Keratinocyte (primary cell): Measurements from ENCODE around the gene CD2AP. TPM values are rescaled to one million over a fixed set of nuclear protein-coding genes. Genes with fewer than 3 reads are reported as not detected.

ENCODE experiments used
- DNase-seq: peaks from one replicate; pipeline ENCODE4 v3.0.0-alpha.2; 2011; ENCODE audit warnings: low read depth, missing footprints, low spot score
- FAIRE-seq: peaks from 2 replicates; lab custom pipeline; 2011; peaks lifted over from hg19 to GRCh38; lab: Jason Lieb, UNC
- H2AFZ ChIP-seq: 2 replicates; pipeline ENCODE4 v1.6.0; 2012; ENCODE audit warnings: low read length, control low read depth, inconsistent platforms; ENCODE audit not compliant: control insufficient read depth
- H3K27ac ChIP-seq: 2 replicates; pipeline ENCODE4 v1.5.1; 2011; ENCODE audit warnings: low read length; ENCODE audit not compliant: control insufficient read depth, insufficient read depth
- H3K27me3 ChIP-seq: 3 replicates; pipeline ENCODE4 v1.6.0; 2011; ENCODE audit warnings: low read length; ENCODE audit not compliant: control insufficient read depth, insufficient read depth; ENCODE audit errors: extremely low read depth
- H3K36me3 ChIP-seq, 2 experiments: 2 replicates in 1 of 2; 3 replicates in 1 of 2; pipeline ENCODE4 v1.5.1; 2011; ENCODE audit warnings: low read length in 2 of 2, mild to moderate bottlenecking in 1 of 2; ENCODE audit not compliant: control insufficient read depth in 2 of 2, insufficient read depth in 2 of 2; ENCODE audit errors: extremely low read depth in 1 of 2
- H3K4me1 ChIP-seq: 3 replicates; pipeline ENCODE4 v1.5.1; 2011; ENCODE audit warnings: low read length; ENCODE audit not compliant: control insufficient read depth, insufficient read depth; ENCODE audit errors: extremely low read depth
- H3K4me2 ChIP-seq: 3 replicates; pipeline ENCODE4 v1.6.0; 2011; ENCODE audit warnings: low read depth, low read length; ENCODE audit not compliant: control insufficient read depth, insufficient read depth; ENCODE audit errors: extremely low read depth
- H3K4me3 ChIP-seq, 3 experiments: fragments of 200-600 bp in 1 of 3; sonication (generic) in 1 of 3; 2 replicates in 2 of 3; 3 replicates in 1 of 3; pipeline ENCODE4 v1.5.1; 2011 to 2016; ENCODE audit warnings: low read length in 3 of 3, mild to moderate bottlenecking in 3 of 3, control low read depth in 2 of 3, inconsistent platforms in 1 of 3, low read depth in 1 of 3, mixed read lengths in 1 of 3, mixed run types in 1 of 3, moderate library complexity in 1 of 3; ENCODE audit not compliant: control insufficient read depth in 2 of 3, insufficient read depth in 2 of 3; ENCODE audit errors: extremely low read depth in 1 of 3
- H3K79me2 ChIP-seq: 2 replicates; pipeline ENCODE4 v1.6.0; 2012; ENCODE audit warnings: low read length; ENCODE audit not compliant: control insufficient read depth, insufficient read depth
- H3K9ac ChIP-seq: 3 replicates; pipeline ENCODE4 v1.6.0; 2011; ENCODE audit warnings: low read length; ENCODE audit not compliant: control insufficient read depth, insufficient read depth; ENCODE audit errors: extremely low read depth
- H3K9me1 ChIP-seq: 3 replicates; pipeline ENCODE4 v1.6.0; 2011; ENCODE audit warnings: low read length; ENCODE audit not compliant: control insufficient read depth, insufficient read depth; ENCODE audit errors: extremely low read depth
- H3K9me3 ChIP-seq: 2 replicates; pipeline ENCODE4 v1.5.1; 2012; ENCODE audit warnings: low read depth, low read length; ENCODE audit not compliant: control insufficient read depth
- H4K20me1 ChIP-seq: 3 replicates; pipeline ENCODE4 v1.6.0; 2011; ENCODE audit warnings: low read length; ENCODE audit not compliant: control insufficient read depth, insufficient read depth; ENCODE audit errors: extremely low read depth
- EZH2 ChIP-seq: IDR thresholded peaks from one replicate; pipeline ENCODE4 v1.6.1; 2012; ENCODE audit warnings: inconsistent platforms, mild to moderate bottlenecking, low read length, moderate library complexity
- dilution Hi-C: fragments of 300-500 bp; cut with MboI; formaldehyde crosslinking; loops from one replicate; pipeline ENCODE4 v1.7.0; 2020; ENCODE audit warnings: low sequenced_read_pairs; ENCODE audit not compliant: extremely low pct_ligation_motif_present
- polyA plus RNA-seq, 5 experiments: library from polyadenylated mRNA; depleted of rRNA in 3 of 5; stranded (reverse) in 3 of 5; stranded (forward) in 1 of 5; unstranded in 1 of 5; fragments of >200 nt; gene quantifications; 1 replicate in 1 of 5; 2 replicates in 3 of 5; 3 replicates in 1 of 5; pipeline versions ENCODE4 v1.2.1 to v1.2.3, GENCODE V29; 2011 to 2012; ENCODE audit warnings: missing spikeins in 2 of 5, low read depth in 1 of 5, low replicate concordance in 1 of 5
- TF ChIP-seq, protein P1 (sequence below), 3 experiments: IDR thresholded peaks in 1 of 3; conservative IDR thresholded peaks in 1 of 3; optimal IDR thresholded peaks in 1 of 3; 2 replicates in 2 of 3; 3 replicates in 1 of 3; pipeline versions ENCODE3 to v1.5.1; 2011; ENCODE audit warnings: low read length in 3 of 3, mild to moderate bottlenecking in 3 of 3, moderate library complexity in 2 of 3, control low read depth in 1 of 3, inconsistent platforms in 1 of 3; ENCODE audit not compliant: insufficient read depth in 2 of 3; ENCODE audit errors: extremely low read depth in 1 of 3

Gene CD2AP
- polyA plus RNA-seq, 1 donor (not counting 4 experiments of a cell fraction or from before 2014, with no cell fraction given): 23.9 TPM

DNA sequence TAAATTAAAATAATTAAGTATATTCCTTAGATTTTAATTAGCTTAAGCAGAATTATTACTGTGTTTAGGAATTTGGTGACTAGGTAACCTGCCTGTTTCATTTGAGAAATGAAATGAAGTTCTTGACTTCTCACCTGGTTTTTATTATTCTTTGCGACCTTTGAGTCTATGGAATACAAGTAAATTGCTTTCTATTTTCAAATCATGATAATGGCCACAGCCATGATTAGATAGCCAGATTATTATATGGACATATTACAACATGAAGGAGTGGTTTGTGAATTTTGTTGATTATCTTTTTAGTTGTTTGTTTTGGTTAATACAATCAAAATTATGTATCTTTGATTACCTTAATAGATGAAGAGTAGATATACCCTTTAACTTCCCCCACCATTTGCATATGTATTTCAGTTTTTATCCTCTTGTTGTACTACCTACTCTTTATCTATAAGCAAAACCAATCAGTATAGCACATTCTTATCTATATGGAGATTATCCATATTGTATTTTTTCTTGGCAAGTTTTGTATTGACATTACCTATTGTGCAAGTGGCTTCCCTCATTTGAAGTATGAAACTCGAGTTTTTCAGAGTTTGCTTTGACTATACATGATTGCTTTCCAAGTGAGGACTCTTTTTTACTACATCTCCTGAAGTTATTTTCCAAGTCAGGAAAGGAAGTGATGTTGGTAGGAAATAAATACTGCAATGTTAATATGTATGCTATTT, 47.9 kb downstream of the CD2AP start:
- Histone ChIP-seq H3K27me3 (no peaks in the 10 kb centered on the region), H2AFZ (no peak overlapping the region), H3K36me3 (no peaks in the 10 kb centered on the region), H3K4me1 (no peaks in the 10 kb centered on the region), H3K4me3 (no peak overlapping the region), H3K9me3 (no peaks in the 10 kb centered on the region), H3K27ac (no peak overlapping the region), H3K9ac (no peak overlapping the region), H3K9me1 (no peaks in the 10 kb centered on the region), H3K79me2 (peaks cover 68% of the 10 kb centered on the region), H3K4me2 (no peak overlapping the region), H4K20me1 (no peaks in the 10 kb centered on the region)
- TF ChIP-seq EZH2: no peak
- TF ChIP-seq, protein P1, sequence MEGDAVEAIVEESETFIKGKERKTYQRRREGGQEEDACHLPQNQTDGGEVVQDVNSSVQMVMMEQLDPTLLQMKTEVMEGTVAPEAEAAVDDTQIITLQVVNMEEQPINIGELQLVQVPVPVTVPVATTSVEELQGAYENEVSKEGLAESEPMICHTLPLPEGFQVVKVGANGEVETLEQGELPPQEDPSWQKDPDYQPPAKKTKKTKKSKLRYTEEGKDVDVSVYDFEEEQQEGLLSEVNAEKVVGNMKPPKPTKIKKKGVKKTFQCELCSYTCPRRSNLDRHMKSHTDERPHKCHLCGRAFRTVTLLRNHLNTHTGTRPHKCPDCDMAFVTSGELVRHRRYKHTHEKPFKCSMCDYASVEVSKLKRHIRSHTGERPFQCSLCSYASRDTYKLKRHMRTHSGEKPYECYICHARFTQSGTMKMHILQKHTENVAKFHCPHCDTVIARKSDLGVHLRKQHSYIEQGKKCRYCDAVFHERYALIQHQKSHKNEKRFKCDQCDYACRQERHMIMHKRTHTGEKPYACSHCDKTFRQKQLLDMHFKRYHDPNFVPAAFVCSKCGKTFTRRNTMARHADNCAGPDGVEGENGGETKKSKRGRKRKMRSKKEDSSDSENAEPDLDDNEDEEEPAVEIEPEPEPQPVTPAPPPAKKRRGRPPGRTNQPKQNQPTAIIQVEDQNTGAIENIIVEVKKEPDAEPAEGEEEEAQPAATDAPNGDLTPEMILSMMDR (optimal IDR thresholded peaks at IDR 0.05 in 1 of 3, IDR thresholded peaks at IDR 0.05 in 1 of 3, conservative IDR thresholded peaks at IDR 0.05 in 1 of 3; ENCODE audit: extremely low read depth in 1 of 3, insufficient read depth in 2 of 3, low read length in 3 of 3): no peak
- dilution Hi-C loops: no loop called here
- DNase-seq (no peak), FAIRE-seq (no peak)

DNA sequence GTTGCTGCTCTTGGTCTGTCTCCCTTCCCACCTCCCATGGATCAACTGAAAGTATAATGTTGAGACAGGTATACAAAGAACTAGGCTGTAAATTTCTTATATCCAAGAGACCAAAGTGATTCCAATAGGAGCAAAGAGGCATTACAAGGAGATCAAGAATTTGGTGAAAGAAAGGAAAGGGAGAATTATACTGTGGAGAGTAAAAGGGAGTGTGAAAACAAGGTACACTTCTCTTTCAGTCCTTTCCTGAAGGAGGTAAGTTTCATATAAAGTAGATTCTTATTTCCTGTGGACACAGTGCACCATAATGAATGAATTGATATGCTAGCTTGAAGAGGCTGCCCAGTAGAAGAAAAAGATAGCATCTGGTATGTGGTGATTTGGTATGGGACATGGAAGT, 49.7 kb downstream of the CD2AP start:
- DNase-seq (no peak), FAIRE-seq (no peak)
- H3K9me3 ChIP-seq: no peaks in the 10 kb centered on the region
- no peak overlapping the region for H2AFZ ChIP-seq
- dilution Hi-C loops: no loop called here
- no peaks in the 10 kb centered on the region for H3K36me3 ChIP-seq
- no peak overlapping the region for H3K4me3 ChIP-seq
- no peak for TF ChIP-seq EZH2
- TF ChIP-seq, protein P1 (optimal IDR thresholded peaks at IDR 0.05 in 1 of 3, IDR thresholded peaks at IDR 0.05 in 1 of 3, conservative IDR thresholded peaks at IDR 0.05 in 1 of 3; ENCODE audit: extremely low read depth in 1 of 3, insufficient read depth in 2 of 3, low read length in 3 of 3): no peak
- no peak overlapping the region for H3K27ac ChIP-seq
- H3K79me2 ChIP-seq: peaks cover 62% of the 10 kb centered on the region
- H3K4me2 ChIP-seq: no peak overlapping the region
- H4K20me1 ChIP-seq: no peaks in the 10 kb centered on the region
- H3K9ac ChIP-seq: no peak overlapping the region
- no peaks in the 10 kb centered on the region for H3K9me1 ChIP-seq
- H3K4me1 ChIP-seq: no peaks in the 10 kb centered on the region
- H3K27me3 ChIP-seq: no peaks in the 10 kb centered on the region
